Subcutaneous adipose tissue (tissue), 4 donors: ENCODE measurements around the gene BACH2. TPM values are rescaled to one million over a fixed set of nuclear protein-coding genes. Genes with fewer than 3 reads are reported as not detected.

Experiments used
- total RNA-seq, 4 donors: library from RNA; depleted of rRNA; stranded (reverse); fragments of >200 nt; gene quantifications; one replicate each; pipeline ENCODE4 v1.1.0, GENCODE V29; 2016
- TF ChIP-seq, protein P1 (sequence below): fragments of 450-650 bp; IDR thresholded peaks from one replicate; pipeline ENCODE4 v1.5.1; 2016; ENCODE audit warnings: low read depth, mild to moderate bottlenecking, control low read depth, antibody characterized with exemption, moderate library complexity

The BACH2 gene
- total RNA-seq, 4 donors from 2014 or later, result 1.7 to 15.4 (median 3.9) TPM

DNA sequence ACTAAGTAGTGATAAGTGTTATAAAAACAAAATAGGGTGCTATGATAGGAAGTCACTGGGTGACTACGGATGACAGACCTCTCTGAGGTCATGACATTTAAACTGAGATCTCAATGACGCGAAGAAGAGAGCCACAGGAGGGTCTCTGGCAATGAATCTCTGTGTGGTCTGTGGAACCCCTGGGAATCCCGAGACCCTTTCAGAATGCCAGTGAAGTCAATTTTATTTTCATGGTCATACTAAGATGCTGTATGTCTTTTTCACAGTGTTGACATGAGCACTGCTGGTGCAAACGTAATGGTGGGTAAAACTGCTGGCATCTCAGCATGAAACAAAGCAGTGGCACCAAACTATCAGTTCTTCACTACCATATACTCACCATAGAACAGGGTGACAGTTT lies 247.3 kb downstream of the BACH2 start:
- TF ChIP-seq, protein P1, sequence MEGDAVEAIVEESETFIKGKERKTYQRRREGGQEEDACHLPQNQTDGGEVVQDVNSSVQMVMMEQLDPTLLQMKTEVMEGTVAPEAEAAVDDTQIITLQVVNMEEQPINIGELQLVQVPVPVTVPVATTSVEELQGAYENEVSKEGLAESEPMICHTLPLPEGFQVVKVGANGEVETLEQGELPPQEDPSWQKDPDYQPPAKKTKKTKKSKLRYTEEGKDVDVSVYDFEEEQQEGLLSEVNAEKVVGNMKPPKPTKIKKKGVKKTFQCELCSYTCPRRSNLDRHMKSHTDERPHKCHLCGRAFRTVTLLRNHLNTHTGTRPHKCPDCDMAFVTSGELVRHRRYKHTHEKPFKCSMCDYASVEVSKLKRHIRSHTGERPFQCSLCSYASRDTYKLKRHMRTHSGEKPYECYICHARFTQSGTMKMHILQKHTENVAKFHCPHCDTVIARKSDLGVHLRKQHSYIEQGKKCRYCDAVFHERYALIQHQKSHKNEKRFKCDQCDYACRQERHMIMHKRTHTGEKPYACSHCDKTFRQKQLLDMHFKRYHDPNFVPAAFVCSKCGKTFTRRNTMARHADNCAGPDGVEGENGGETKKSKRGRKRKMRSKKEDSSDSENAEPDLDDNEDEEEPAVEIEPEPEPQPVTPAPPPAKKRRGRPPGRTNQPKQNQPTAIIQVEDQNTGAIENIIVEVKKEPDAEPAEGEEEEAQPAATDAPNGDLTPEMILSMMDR, result no peak

DNA sequence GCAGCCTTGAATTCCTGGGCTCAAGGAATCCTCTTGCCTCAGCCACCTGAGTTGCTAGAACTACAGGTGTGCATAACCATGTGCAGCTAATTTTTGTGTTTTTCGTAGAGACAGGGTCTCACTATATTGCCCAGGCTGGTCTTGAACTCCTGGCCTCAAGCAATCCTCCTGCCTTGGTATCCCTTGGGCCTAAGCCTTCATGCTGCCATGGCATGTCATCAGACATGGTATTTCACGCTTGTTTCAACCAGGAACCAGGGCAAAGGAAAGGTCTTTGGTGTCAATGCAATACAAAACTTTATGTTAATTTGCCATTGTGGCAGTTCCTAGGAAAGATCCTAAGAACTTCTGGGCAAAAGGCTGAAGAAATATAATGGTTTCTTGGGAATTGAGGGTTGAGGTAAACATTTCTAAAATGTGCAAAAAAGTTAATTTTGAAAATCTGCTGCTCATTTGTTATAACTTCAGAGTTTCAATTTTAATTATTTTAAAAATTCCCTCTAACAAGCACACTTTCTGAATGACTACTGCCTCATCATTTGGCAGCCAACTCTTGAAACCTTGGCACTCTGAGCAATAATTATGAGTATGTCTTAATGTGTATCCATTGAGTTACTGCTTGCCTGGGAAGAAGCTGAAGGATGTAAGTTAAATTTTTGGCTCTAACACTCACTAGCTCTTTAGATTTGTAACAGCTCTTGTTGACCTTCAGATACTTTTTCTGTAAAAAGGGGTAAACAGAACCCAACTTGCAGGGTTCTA lies 248.3 kb downstream of the BACH2 start:
- TF ChIP-seq, protein P1, result no peak

DNA sequence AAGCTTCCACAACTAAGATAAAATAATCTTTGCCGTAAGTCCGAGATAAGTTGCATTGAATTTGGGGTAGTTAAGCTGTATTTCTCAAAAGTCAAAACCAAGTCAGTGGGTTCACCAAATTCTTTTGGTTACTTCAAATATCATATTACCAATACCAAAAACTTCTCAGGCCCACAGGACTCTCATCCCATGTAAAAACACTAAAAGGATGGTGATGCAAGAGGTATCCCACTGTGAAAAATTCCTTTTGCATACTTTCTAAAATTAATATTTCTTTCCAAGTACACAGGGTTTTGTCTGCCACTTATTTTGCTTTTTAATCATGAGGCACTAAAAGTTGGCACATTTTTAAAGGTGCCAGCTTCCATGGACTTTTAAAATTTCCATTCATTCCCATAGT lies 251.1 kb downstream of the BACH2 start:
- TF ChIP-seq, protein P1, result no peak

DNA sequence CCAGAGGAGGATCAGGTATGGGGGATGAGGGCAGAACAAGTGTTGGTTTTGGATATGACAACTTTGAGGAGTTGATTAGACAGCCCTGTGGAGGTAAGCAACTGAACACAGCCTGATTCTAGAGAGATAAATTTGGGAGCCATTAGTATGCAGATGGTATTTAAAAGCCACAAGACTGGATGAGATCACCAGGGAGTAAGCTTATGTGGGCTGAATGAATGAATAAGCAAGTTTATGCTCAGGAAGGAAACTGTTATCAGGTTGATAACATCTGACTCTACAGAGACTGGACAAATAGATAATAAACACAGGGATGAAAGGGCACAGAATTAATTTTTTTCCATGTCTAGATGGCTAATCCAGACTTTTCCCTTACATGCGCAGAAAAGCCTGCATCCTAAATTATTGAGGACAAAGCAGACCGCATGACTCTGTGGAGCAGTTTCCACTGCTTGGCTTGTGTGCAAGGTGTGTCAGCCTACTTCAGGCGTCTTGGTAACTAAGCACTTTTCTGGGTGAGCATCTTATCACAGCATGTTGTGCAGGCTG lies 251.7 kb downstream of the BACH2 start:
- TF ChIP-seq, protein P1, result no peak

DNA sequence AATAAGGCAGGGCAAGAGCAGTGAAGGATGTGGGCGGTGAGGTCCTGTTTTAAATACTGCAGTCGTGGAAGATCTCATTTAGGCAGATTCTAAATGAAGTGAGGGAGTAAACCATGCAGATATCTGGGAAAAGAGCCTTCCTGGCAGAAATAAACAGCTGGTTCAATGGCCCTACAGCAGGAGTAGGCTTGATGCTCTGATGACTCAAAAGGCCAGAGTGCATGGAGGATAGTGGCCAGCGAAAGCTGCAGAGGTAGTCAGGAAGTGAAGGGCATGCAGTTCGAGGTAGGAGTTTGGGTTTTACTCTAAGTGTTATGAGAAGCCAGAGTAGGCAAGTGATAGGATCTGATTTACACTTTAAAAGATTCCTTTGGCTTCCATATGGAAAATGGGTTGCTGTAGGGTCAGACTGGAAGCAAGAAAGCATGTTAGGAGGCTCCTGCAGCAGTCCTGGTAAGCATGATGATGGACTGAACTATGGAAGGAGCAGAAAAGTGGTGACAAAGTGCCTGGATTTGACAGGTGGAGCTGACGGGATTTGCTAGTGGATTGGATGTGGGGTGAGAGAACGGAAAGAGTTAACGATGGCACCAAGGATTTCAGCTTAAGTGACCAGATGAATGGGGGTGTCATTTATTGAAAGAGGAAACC lies 252.3 kb downstream of the BACH2 start:
- TF ChIP-seq, protein P1, result no peak

DNA sequence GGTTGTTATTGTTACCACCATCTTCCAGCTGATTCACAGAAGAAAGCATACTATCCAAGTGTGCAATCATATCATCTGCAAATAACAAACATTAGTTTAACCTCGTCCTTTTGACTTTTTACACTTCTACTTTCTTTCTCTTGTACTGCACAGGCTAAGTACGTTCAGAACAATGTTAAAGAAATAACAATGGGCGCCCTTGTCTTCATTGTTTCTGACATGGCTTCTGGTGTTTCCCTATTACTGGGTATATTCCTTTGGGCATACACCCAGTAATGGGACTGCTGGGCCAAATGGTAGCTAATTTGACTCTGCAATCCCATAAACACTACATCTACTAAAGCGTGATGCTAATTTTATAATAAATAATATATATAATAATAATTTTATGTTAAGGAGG lies 255.7 kb downstream of the BACH2 start:
- TF ChIP-seq, protein P1, result no peak

DNA sequence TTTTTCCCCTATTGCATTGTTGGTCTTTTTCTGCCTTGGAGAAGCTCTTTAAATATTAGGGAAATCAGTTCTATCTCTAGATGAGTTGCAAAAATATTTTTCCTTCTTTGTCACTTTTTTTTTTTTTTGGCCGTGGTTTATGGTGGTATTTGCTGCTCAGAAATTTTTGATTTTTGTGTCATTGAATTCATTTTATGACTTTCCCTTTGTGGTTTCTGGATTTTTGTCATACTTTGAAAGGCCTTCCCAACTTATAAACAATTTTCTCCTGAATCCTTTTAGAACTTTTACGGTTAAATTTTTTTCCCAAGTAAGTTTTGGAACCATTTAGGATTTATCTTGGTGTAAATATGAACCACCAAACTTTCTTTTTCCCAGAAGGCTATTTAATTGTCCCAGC lies 256.7 kb downstream of the BACH2 start:
- TF ChIP-seq, protein P1, result no peak
